Sigmoid colon (tissue), 7 donors: ENCODE data around the gene FIGN. TPM values are rescaled to one million over a fixed set of nuclear protein-coding genes. Genes with fewer than 3 reads are reported as not detected.

Experiments used
- DNase-seq: peaks from one replicate; pipeline ENCODE4 v3.0.0-alpha.2; 2019
- H3K27ac ChIP-seq, 4 donors: fragments of 200-600 bp; sonication (generic); one replicate each; pipeline ENCODE4 v1.5.1; 2016 to 2019; ENCODE audit warnings: mild to moderate bottlenecking in 1 of 4
- H3K27me3 ChIP-seq, 3 donors: fragments of 200-600 bp; sonication (generic); one replicate each; pipeline ENCODE4 v1.5.1; 2019; ENCODE audit warnings: mild to moderate bottlenecking in 1 of 3
- H3K36me3 ChIP-seq, 4 donors: fragments of 200-600 bp; sonication (generic); one replicate each; pipeline ENCODE4 v1.5.1; 2016 to 2019
- H3K4me1 ChIP-seq, 4 donors: fragments of 200-600 bp; sonication (generic); one replicate each; pipeline ENCODE4 v1.5.1; 2017 to 2019
- H3K4me3 ChIP-seq, 4 donors: fragments of 200-600 bp; sonication (generic); one replicate each; pipeline ENCODE4 v1.5.1; 2017 to 2019; ENCODE audit warnings: mild to moderate bottlenecking in 2 of 4, moderate library complexity in 1 of 4
- H3K9me3 ChIP-seq, 4 donors: fragments of 200-600 bp in 3 of 4; sonication (generic) in 3 of 4; one replicate each; pipeline versions ENCODE4 v1.5.1 to v1.6.1; 2013 to 2019
- CTCF ChIP-seq, 4 experiments: fragments of 450-650 bp in 3 of 4; fragments of 200-600 bp in 1 of 4; IDR thresholded peaks; one replicate each; pipeline ENCODE4 v1.5.1; 2016 to 2019; ENCODE audit warnings: antibody characterized with exemption in 4 of 4, mild to moderate bottlenecking in 3 of 4, moderate library complexity in 2 of 4
- EP300 ChIP-seq, 4 donors: sonication (generic); formaldehyde crosslinking; IDR thresholded peaks; one replicate each; pipeline ENCODE4 v1.6.1; 2017; ENCODE audit warnings: antibody characterized with exemption in 4 of 4
- POLR2A ChIP-seq, 2 donors: fragments of 450-650 bp; IDR thresholded peaks; one replicate each; pipeline ENCODE4 v1.6.1; 2016; ENCODE audit warnings: antibody characterized with exemption in 2 of 2, mild to moderate bottlenecking in 2 of 2, moderate library complexity in 2 of 2
- POLR2AphosphoS5 ChIP-seq, 4 donors: sonication (generic); formaldehyde crosslinking; IDR thresholded peaks; one replicate each; pipeline ENCODE4 v1.6.1; 2017; ENCODE audit warnings: antibody characterized with exemption in 4 of 4
- WGBS, 2 donors: extraction: QIAGEN DNeasy Blood & Tissue Kit; methylation state at CpG; one replicate each; pipeline ENCODE4 v1.1.7; 2013; 5-methylcytosine and 5-hydroxymethylcytosine counted together
- intact Hi-C: fragments of 100-400 bp; cut with DNase I; formaldehyde crosslinking; loops from one replicate; pipeline ENCODE4 v1.15.1; 2023
- polyA plus RNA-seq, 3 donors: library from polyadenylated mRNA; stranded (reverse); fragments of 200-250 nt; gene quantifications; one replicate each; pipeline ENCODE4 v1.2.3, GENCODE V29; 2013
- total RNA-seq, 4 donors: library from RNA; depleted of rRNA; stranded (reverse); fragments of >200 nt; gene quantifications; one replicate each; pipeline ENCODE4 v1.1.0, GENCODE V29; 2016
- donor health status: healthy with polysubstance abuse.
- donor health status: Bipolar disorder and iron deficiency.
- donor health status: healthy.

Gene FIGN
- total and polyA plus RNA-seq, 7 donors, result under 0.01 to 8.0 (median 3.7) TPM; not detected in 1

GRCh38 chr2:163723881-163724280 lies 11.9 kb downstream of the FIGN start:
- Histone ChIP-seq H3K27ac (no peak overlapping the region), H3K4me3 (no peak overlapping the region), H3K36me3 (no peaks in the 10 kb centered on the region), H3K27me3 (no peaks in the 10 kb centered on the region), H3K4me1 (no peaks in the 10 kb centered on the region), H3K9me3 (no peaks in the 10 kb centered on the region)
- TF ChIP-seq EP300 (IDR thresholded peaks at IDR 0.05) (no peak), POLR2AphosphoS5 (IDR thresholded peaks at IDR 0.05) (no peak), CTCF (IDR thresholded peaks at IDR 0.05) (no peak), POLR2A (IDR thresholded peaks at IDR 0.05) (no peak)
- WGBS, 2 donors, result 72 to 85% methylated on average over 4 of the region's 4 CpGs
- intact Hi-C loops, result no loop called here
- DNase-seq, result no peak

- 88 to 89% methylated on average over 3 of the region's 3 CpGs for WGBS, 2 donors
- Histone ChIP-seq H3K4me1 (no peaks in the 10 kb centered on the region), H3K27me3 (no peaks in the 10 kb centered on the region), H3K27ac (no peak overlapping the region), H3K36me3 (no peaks in the 10 kb centered on the region), H3K9me3 (no peaks in the 10 kb centered on the region), H3K4me3 (no peak overlapping the region)
- TF ChIP-seq CTCF (IDR thresholded peaks at IDR 0.05), result no peak
- no peak for TF ChIP-seq POLR2A (IDR thresholded peaks at IDR 0.05)
- TF ChIP-seq EP300 (IDR thresholded peaks at IDR 0.05), result no peak
- no peak for TF ChIP-seq POLR2AphosphoS5 (IDR thresholded peaks at IDR 0.05)
- intact Hi-C loops, result no loop called here
- no peak for DNase-seq
Measured at GRCh38 chr2:163723348-163723747, 12.5 kb downstream of the FIGN start.

GRCh38 chr2:163719331-163719730 lies 16.5 kb downstream of the FIGN start:
- Histone ChIP-seq H3K27me3 (no peaks in the 10 kb centered on the region), H3K9me3 (no peaks in the 10 kb centered on the region), H3K4me3 (no peak overlapping the region), H3K27ac (no peak overlapping the region), H3K4me1 (peaks cover 0 to 6% (median under 1%) of the 10 kb centered on the region in 4 donors), H3K36me3 (no peaks in the 10 kb centered on the region)
- WGBS, 2 donors, result 91 to 93% methylated on average over 2 of the region's 2 CpGs
- TF ChIP-seq EP300 (IDR thresholded peaks at IDR 0.05) (no peak), POLR2A (IDR thresholded peaks at IDR 0.05) (no peak), CTCF (IDR thresholded peaks at IDR 0.05) (no peak), POLR2AphosphoS5 (IDR thresholded peaks at IDR 0.05) (no peak)
- intact Hi-C loops, result no loop called here
- no peak for DNase-seq

- Histone ChIP-seq H3K4me1 (peaks cover 0 to 14% (median 11%) of the 10 kb centered on the region in 4 donors), H3K9me3 (no peaks in the 10 kb centered on the region), H3K4me3 (no peak overlapping the region), H3K27ac (no peak overlapping the region), H3K27me3 (no peaks in the 10 kb centered on the region), H3K36me3 (no peaks in the 10 kb centered on the region)
- 56 to 61% methylated on average over 2 of the region's 2 CpGs for WGBS, 2 donors
- TF ChIP-seq POLR2AphosphoS5 (IDR thresholded peaks at IDR 0.05) (no peak), CTCF (IDR thresholded peaks at IDR 0.05) (no peak), EP300 (IDR thresholded peaks at IDR 0.05) (no peak), POLR2A (IDR thresholded peaks at IDR 0.05) (no peak)
- intact Hi-C loops, result no loop called here
- DNase-seq, result no peak
Measured at GRCh38 chr2:163717993-163718680, 17.7 kb downstream of the FIGN start.

GRCh38 chr2:163717515-163717914 lies 18.3 kb downstream of the FIGN start:
- 53 to 76% methylated on average over 5 of the region's 5 CpGs for WGBS, 2 donors
- no peak overlapping the region for H3K27ac ChIP-seq

More at GRCh38 chr2:163717515-163717914, 18.3 kb downstream of the FIGN start:
- H3K4me3 ChIP-seq, result no peak overlapping the region
- TF ChIP-seq CTCF (IDR thresholded peaks at IDR 0.05) (no peak), EP300 (IDR thresholded peaks at IDR 0.05) (no peak), POLR2A (IDR thresholded peaks at IDR 0.05) (no peak), POLR2AphosphoS5 (IDR thresholded peaks at IDR 0.05) (no peak)
- intact Hi-C loops, result no loop called here
- no peak for DNase-seq
- H3K27me3 ChIP-seq, result no peaks in the 10 kb centered on the region
- H3K36me3 ChIP-seq, result no peaks in the 10 kb centered on the region
- no peaks in the 10 kb centered on the region for H3K9me3 ChIP-seq
- peaks cover 0 to 16% (median 11%) of the 10 kb centered on the region in 4 donors for H3K4me1 ChIP-seq
